ENCODE data around the gene CACNA1C.

DNA sequence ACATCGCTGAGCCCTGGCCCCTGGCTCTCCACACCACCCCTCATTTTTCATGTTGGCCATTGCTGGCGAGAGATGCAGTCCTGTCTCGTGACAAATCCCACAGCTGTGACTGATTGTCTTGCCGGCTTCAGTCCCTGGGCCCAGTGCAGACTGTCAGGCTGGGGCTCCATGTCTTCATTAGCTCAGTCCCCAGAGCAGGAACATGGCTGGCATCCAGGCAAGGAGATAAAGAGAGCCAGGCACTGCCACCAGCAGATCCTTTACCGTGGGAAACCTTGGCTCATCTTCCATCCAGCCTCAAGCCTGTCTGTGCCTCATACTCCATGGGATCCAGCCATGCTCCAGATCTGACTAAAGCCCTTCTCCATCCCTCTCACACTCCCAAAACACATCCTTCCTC, 457.3 kb downstream of the CACNA1C start:
- TF ChIP-seq, protein P1, sequence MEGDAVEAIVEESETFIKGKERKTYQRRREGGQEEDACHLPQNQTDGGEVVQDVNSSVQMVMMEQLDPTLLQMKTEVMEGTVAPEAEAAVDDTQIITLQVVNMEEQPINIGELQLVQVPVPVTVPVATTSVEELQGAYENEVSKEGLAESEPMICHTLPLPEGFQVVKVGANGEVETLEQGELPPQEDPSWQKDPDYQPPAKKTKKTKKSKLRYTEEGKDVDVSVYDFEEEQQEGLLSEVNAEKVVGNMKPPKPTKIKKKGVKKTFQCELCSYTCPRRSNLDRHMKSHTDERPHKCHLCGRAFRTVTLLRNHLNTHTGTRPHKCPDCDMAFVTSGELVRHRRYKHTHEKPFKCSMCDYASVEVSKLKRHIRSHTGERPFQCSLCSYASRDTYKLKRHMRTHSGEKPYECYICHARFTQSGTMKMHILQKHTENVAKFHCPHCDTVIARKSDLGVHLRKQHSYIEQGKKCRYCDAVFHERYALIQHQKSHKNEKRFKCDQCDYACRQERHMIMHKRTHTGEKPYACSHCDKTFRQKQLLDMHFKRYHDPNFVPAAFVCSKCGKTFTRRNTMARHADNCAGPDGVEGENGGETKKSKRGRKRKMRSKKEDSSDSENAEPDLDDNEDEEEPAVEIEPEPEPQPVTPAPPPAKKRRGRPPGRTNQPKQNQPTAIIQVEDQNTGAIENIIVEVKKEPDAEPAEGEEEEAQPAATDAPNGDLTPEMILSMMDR (IDR thresholded peaks at IDR 0.05): no peak
- TF ChIP-seq EP300 (IDR thresholded peaks at IDR 0.05): no peak
- TF ChIP-seq POLR2A (IDR thresholded peaks at IDR 0.05): no peak

Data from tibial nerve (tissue), 4 donors.